GM12875 (cell line): ENCODE results near the gene REELD1.

Source experiments
- H3K4me3 ChIP-seq: one replicate; pipeline ENCODE4 v1.5.1; 2011; ENCODE audit warnings: low read depth, low read length, control low read depth
- TF ChIP-seq, protein P1 (sequence below): IDR thresholded peaks from 2 replicates; pipeline ENCODE4 v1.5.1; 2011; ENCODE audit warnings: low read depth, mild to moderate bottlenecking, control low read depth, inconsistent platforms, low read length, moderate library complexity, borderline replicate concordance; ENCODE audit not compliant: insufficient read depth

REELD1 gene

DNA sequence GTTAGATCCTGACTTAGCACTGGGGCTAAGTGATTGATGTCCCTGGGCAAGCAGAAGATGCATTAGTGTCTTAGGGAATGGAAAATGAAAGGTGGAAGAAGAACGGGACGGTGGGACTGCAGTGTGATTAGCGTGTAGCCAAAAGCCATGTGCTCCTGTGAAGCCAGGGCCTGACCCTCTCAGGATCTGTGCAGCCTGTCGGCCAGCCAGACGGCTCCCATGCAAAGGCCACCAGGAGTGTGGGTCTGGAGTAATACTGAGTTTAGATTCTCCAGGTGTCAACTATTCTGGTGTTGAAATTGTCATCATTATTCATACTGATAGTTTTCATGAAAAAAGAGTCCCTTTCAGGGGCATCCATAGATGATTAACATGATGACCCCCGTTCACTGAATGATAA lies 32.0 kb downstream of the REELD1 start:
- TF ChIP-seq, protein P1, sequence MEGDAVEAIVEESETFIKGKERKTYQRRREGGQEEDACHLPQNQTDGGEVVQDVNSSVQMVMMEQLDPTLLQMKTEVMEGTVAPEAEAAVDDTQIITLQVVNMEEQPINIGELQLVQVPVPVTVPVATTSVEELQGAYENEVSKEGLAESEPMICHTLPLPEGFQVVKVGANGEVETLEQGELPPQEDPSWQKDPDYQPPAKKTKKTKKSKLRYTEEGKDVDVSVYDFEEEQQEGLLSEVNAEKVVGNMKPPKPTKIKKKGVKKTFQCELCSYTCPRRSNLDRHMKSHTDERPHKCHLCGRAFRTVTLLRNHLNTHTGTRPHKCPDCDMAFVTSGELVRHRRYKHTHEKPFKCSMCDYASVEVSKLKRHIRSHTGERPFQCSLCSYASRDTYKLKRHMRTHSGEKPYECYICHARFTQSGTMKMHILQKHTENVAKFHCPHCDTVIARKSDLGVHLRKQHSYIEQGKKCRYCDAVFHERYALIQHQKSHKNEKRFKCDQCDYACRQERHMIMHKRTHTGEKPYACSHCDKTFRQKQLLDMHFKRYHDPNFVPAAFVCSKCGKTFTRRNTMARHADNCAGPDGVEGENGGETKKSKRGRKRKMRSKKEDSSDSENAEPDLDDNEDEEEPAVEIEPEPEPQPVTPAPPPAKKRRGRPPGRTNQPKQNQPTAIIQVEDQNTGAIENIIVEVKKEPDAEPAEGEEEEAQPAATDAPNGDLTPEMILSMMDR = no peak
- no peak overlapping the region for H3K4me3 ChIP-seq

DNA sequence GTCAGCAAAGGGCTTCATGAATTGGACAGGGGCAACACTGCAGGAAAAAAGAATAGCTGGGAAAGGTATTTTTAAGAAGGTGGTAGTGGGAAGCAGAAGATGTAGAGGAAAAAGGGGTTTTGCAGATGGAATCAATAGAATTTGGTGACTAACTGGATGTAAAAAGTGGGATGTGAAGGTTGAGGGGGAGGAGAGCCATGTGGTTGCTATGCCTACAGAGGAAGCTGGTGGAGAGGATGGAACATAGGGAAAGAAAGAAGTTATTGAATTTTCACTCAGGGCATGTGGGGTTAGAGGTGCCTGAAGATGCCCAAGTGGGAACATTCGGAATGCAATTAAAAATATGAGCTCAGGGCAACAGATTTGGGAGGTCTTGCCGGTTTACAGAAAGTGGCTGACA lies 33.0 kb downstream of the REELD1 start:
- H3K4me3 ChIP-seq = no peak overlapping the region
- TF ChIP-seq, protein P1 = no peak

DNA sequence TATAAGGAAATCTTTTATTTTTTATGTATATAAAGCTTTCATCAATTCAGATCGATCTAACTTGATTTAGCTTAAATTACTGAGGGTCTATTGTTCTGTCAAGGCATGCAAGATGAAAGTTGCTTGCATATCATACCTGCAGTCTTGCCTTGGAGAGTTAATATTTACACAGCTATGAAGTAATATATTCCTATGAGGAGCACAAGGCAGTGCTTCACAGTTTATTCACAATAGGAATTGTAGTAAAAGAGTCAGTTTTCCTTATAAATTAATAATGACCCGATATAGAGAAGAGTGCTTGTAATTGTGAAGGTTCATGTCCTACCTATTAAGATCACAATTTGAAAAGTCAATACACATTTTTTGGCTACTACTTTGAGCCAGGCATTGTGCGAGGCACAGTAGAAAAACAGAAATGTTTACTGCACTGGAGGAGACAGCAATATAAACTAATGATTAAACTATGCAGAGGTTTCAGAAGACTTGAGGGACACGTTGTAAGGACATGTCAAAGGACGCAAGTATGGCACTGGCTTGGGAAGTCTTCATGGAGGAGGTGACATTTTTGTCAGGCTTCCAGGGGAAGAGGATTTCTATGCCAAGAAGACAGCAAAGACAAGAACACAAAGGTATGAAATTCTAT lies 38.8 kb downstream of the REELD1 start:
- TF ChIP-seq, protein P1 = no peak
- H3K4me3 ChIP-seq = no peak overlapping the region

DNA sequence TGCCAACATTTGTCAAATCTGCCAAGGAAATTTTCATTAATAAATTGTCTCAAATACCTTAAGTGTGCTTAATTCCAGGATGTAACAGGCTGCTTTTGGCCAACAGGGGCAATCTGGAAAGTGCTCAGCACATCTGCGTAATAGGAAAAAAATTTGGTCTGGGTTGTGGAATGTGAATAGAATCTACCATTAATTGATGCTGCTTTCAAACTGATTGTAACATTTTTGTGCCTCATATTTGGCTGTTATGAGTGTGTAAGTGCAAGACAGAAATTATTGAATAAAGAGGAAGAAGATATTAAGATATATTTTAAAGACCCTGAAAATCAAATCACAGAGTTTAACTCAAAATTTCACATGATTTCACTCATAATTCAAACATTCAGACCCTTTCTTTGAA lies 41.1 kb downstream of the REELD1 start:
- TF ChIP-seq, protein P1 = no peak
- H3K4me3 ChIP-seq = no peak overlapping the region

DNA sequence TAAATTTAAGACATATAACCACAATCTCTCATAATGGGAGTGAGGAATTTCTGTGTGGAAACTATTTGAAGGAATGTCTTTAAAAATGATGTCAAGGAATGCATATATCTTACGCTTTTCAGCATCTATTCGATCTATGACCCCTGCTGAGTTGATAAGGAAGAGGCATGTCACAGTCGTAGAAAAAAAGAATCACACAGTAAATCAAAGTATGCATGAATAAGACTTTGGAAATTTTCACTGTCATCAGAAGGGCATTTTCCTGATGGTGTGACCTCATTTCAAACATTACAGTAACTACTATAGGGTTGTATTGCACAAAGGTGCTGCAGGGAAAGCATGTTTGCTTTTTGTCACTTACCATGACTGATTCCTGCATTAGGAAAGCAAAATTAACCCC lies 41.5 kb downstream of the REELD1 start:
- no peak overlapping the region for H3K4me3 ChIP-seq
- TF ChIP-seq, protein P1 = no peak

DNA sequence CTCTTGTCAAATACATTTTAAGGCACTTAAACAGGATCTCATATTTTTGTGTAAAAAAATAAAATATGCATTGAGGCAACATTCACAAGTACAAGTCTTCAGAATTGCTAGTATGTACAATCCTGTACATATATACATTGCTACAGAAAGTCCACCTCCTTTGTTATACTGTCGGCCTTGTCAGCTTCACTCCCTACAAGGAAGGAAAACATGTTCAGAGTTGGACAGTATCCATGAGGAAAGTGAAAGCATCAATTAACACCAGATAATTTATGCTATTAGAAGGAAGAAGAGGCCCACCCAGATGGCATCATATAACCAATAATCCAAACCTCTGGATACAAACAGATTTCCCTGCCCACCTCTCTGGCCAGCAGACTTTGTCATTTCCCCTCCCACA lies 42.0 kb downstream of the REELD1 start:
- H3K4me3 ChIP-seq = no peak overlapping the region
- TF ChIP-seq, protein P1 = no peak

DNA sequence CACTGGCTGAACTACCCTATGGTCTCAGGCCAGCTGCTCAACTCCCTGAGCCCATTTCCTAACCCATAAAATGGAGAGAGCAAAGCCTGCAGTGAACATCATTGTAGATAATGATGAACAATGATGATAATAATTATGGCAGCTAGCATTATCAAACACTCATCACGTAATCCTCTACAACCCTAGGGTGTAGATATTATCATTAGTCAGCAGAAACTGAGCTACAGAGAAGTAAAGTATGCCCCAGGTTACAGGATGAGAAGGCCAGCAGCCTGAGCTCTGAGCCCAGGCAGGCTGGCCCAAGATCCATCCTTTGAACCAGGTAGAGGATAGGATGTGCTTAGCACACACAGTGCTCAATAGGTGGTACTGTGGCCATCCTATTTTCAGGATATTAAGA lies 43.2 kb downstream of the REELD1 start:
- TF ChIP-seq, protein P1 = no peak
- H3K4me3 ChIP-seq = no peak overlapping the region
